HG03060 (cell line): ENCODE measurements around the gene KLHL17.

Experiments
- ATAC-seq: cut with Tn5 transposase; IDR thresholded peaks from one replicate; pipeline ENCODE4 v1.9.1; 2021; ENCODE audit warnings: low read depth, moderate number of reproducible peaks; ENCODE audit not compliant: unreplicated experiment

KLHL17 gene

GRCh38 chr1:947958-948357 lies 12.4 kb upstream of the KLHL17 start:
- no peak for ATAC-seq

- no peak for ATAC-seq
Observed at GRCh38 chr1:950268-950667, 10.1 kb upstream of the KLHL17 start.

- no peak for ATAC-seq
Observed at GRCh38 chr1:950881-951280, 9.5 kb upstream of the KLHL17 start.

GRCh38 chr1:951364-951763 lies 9.0 kb upstream of the KLHL17 start:
- no peak for ATAC-seq

- no peak for ATAC-seq
Observed at GRCh38 chr1:952201-952600, 8.2 kb upstream of the KLHL17 start.

- ATAC-seq = no peak
Observed at GRCh38 chr1:952603-953002, 7.8 kb upstream of the KLHL17 start.

GRCh38 chr1:953524-954320 lies 6.7 kb upstream of the KLHL17 start:
- ATAC-seq = no peak

- ATAC-seq = no peak
Observed at GRCh38 chr1:954927-955326, 5.5 kb upstream of the KLHL17 start.

- no peak for ATAC-seq
Observed at GRCh38 chr1:955474-955873, 4.9 kb upstream of the KLHL17 start.

- ATAC-seq = no peak
Observed at GRCh38 chr1:956636-957035, 3.7 kb upstream of the KLHL17 start.

GRCh38 chr1:958823-959730 lies 1.3 kb upstream of the KLHL17 start, which contains the start of gene NOC2L:
Gene NOC2L (minus strand): TSS chr1:959256. CDS start chr1:959240, 16 bp downstream.
- ATAC-seq = no peak

GRCh38 chr1:959731-960362 lies 537 bp upstream of the KLHL17 start:
- no peak for ATAC-seq

GRCh38 chr1:961132-961669 lies 817 bp downstream of the KLHL17 start:
- no peak for ATAC-seq

- ATAC-seq = no peak
Observed at GRCh38 chr1:962381-963300, 2.3 kb downstream of the KLHL17 start.

- ATAC-seq = no peak
Observed at GRCh38 chr1:963301-963651, 2.9 kb downstream of the KLHL17 start.

GRCh38 chr1:963746-964525 lies 3.6 kb downstream of the KLHL17 start:
- no peak for ATAC-seq

GRCh38 chr1:964691-965525 lies 4.5 kb downstream of the KLHL17 start:
- no peak for ATAC-seq

GRCh38 chr1:965526-966134 lies 5.2 kb downstream of the KLHL17 start:
- no peak for ATAC-seq
